Measurements from ENCODE around the gene SVOPL.

Gene SVOPL

DNA sequence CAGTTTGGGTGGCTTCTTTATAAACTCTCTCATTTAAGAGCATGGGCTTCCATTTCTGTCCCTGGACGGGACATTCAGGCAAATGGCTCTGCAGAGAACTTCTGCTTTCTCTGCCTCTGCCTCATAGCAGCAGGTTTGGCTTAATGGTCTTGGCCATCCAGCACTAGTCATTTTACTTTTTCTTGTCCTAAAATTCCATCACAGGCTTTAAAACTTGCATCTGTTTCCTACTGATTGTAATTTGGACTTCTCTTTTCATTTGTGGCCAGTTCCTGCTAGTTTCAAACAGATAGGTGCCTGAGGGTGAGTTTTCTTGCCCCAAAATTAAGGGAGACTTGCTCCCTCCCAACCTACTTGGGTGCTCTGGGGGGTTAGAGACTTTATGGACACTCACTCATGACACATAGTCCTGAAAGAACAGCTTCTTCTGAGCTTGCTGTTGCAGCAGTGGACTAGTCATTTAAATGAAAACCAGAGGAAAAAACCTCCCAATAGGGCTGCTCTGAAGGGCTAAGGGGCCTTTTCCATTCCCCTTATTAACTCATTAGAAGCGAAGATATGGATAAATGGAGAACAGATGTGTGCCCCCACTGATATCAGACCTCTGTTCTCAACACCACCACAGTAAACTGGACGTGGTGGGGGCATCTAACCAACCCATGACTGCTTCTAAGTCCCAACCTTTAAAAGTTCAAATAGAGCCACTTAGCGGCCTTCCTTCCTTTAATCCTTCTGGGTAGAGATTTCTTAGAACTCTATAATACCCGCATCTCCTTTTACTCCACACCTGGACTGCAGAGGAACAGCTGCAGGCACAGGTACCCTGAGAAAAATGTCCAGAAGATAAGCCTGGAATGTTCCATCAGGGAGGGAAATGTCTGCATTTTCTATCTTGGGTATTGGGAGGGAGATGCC is 38.8 kb downstream of the SVOPL start:
- DNase-seq (ENCODE audit: low spot score): no peak
- TF ChIP-seq CTCF (IDR thresholded peaks at IDR 0.05; ENCODE audit: extremely low read depth, missing control alignments): no peak

- DNase-seq (ENCODE audit: low spot score): no peak
- TF ChIP-seq CTCF (IDR thresholded peaks at IDR 0.05; ENCODE audit: extremely low read depth, missing control alignments): no peak
Observed at GRCh38 chr7:138661069-138661635, 40.0 kb downstream of the SVOPL start.

DNA sequence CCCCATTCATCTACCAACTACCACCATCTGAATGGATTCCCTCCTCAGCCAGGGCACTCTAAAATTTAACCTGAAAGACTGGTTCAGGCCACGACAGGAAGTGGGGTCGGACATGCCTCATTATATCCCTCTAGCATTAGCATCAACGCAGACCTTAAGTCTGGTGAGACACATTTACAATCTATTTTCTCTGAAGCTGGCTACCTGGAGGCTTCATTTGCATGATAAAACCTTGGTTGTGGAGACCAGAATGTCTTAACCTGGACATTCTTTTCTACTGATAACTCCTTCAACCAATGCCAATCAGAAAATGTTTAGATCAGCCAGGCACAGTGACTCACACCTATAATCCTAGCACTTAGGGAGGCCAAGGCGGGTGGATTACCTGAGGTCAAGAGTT is 42.3 kb downstream of the SVOPL start:
- DNase-seq (ENCODE audit: low spot score): no peak
- no peak for TF ChIP-seq CTCF (IDR thresholded peaks at IDR 0.05; ENCODE audit: extremely low read depth, missing control alignments)

- TF ChIP-seq CTCF (IDR thresholded peaks at IDR 0.05; ENCODE audit: extremely low read depth, missing control alignments): no peak
- no peak for DNase-seq (ENCODE audit: low spot score)
Observed at GRCh38 chr7:138657854-138658386, 43.2 kb downstream of the SVOPL start.

DNA sequence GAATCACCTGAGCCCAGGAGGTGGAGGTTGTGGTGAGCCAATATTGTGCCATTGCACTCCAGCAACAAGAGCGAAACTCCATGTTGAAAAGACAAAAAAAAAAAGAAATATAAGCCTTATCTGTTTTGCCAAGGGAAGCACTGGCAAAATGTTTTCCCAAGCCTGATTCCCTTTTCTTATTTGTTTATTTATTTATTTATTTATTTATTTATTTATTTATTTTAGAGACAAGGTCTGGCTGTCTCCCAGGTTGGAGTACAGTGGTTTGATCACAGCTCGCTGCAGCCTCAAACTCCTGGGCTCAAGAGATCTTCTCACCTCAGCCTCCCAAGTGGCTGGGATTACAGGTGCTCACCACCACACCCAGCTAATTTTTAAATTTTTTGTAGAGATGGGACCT is 44.2 kb downstream of the SVOPL start:
- DNase-seq (ENCODE audit: low spot score): no peak
- TF ChIP-seq CTCF (IDR thresholded peaks at IDR 0.05; ENCODE audit: extremely low read depth, missing control alignments): no peak

- DNase-seq (ENCODE audit: low spot score): no peak
- TF ChIP-seq CTCF (IDR thresholded peaks at IDR 0.05; ENCODE audit: extremely low read depth, missing control alignments): no peak
Observed at GRCh38 chr7:138654616-138655015, 46.5 kb downstream of the SVOPL start.

- TF ChIP-seq CTCF (IDR thresholded peaks at IDR 0.05; ENCODE audit: extremely low read depth, missing control alignments): no peak
- DNase-seq (ENCODE audit: low spot score): no peak
Observed at GRCh38 chr7:138649506-138649905, 51.7 kb downstream of the SVOPL start.

Data from GM20000 (cell line).